A549 (cell line): Measurements from ENCODE around the gene CAT. TPM values are rescaled to one million over a fixed set of nuclear protein-coding genes. Genes with fewer than 3 reads are reported as not detected.

ENCODE experiments used
- ATAC-seq, 2 experiments: fragments of 200-7000 bp in 1 of 2; fragments of >200 bp in 1 of 2; cut with Nextera tagmentation in 1 of 2; cut with Tn5 transposase in 1 of 2; 3 replicates each; pipeline versions ENCODE4 v1.8.0 to v1.9.1; 2018 to 2020; ENCODE audit warnings: mild to moderate bottlenecking in 1 of 2, moderate library complexity in 1 of 2
- CTCF ChIA-PET: fragments of 300-600 bp; sonication (Branson Sonifier 250); formaldehyde crosslinking; extraction: SDS; loops from one replicate; lab custom pipeline; 2021; ENCODE audit warnings: antibody characterized with exemption, inconsistent platforms; lab: Yijun Ruan, JAX
- POLR2A ChIA-PET: fragments of 350-600 bp; formaldehyde crosslinking; extraction: SDS; loops from one replicate; lab custom pipeline; 2021; ENCODE audit warnings: antibody characterized with exemption, inconsistent platforms; lab: Yijun Ruan, JAX
- DNase-seq, 2 experiments: peaks; one replicate each; pipeline versions ENCODE4 v3.0.0 to v3.0.0-alpha.2; 2011 to 2016; ENCODE audit warnings: low read depth in 1 of 2, low spot score in 1 of 2
- FAIRE-seq: peaks from 2 replicates; lab custom pipeline; 2011; peaks lifted over from hg19 to GRCh38; lab: Jason Lieb, UNC
- H3K27ac ChIP-seq, 2 experiments: fragments of >200 bp; sonication (Bioruptor Twin); formaldehyde crosslinking; 3 replicates each; pipeline ENCODE4 v1.5.1; 2016 to 2017
- H3K4me1 ChIP-seq: fragments of >200 bp; sonication (Bioruptor Twin); formaldehyde crosslinking; 3 replicates; pipeline ENCODE4 v1.6.1; 2016
- H3K4me2 ChIP-seq: fragments of >200 bp; sonication (Bioruptor Twin); formaldehyde crosslinking; 3 replicates; pipeline ENCODE4 v1.6.1; 2016
- H3K4me3 ChIP-seq: fragments of >200 bp; sonication (Bioruptor Twin); formaldehyde crosslinking; 3 replicates; pipeline ENCODE4 v1.5.1; 2016
- H3K9me3 ChIP-seq: fragments of >200 bp; sonication (Bioruptor Twin); formaldehyde crosslinking; 3 replicates; pipeline ENCODE4 v1.6.1; 2016
- CEBPB ChIP-seq, 2 experiments: fragments of >200 bp in 1 of 2; sonication (Bioruptor Twin) in 1 of 2; formaldehyde crosslinking in 1 of 2; IDR thresholded peaks; 2 replicates each; pipeline ENCODE4 v1.6.1; 2012 to 2016
- EHF ChIP-seq: fragments of 250-450 bp; sonication (Bioruptor Pico); IDR thresholded peaks from 2 replicates; pipeline ENCODE4 v1.5.0; 2020; ENCODE audit warnings: mild to moderate bottlenecking
- FOSL2 ChIP-seq, 2 experiments: fragments of 450-650 bp in 1 of 2; fragments of >200 bp in 1 of 2; sonication (Bioruptor Twin) in 1 of 2; formaldehyde crosslinking; IDR thresholded peaks; 2 replicates each; pipeline versions ENCODE4 v1.5.0 to v1.6.1; 2016 to 2020; ENCODE audit warnings: mild to moderate bottlenecking in 1 of 2, moderate library complexity in 1 of 2
- HOXA7 ChIP-seq: fragments of 250-450 bp; sonication (Bioruptor Pico); IDR thresholded peaks from 2 replicates; pipeline ENCODE4 v1.5.0; 2020; ENCODE audit warnings: mild to moderate bottlenecking, moderate library complexity
- HOXB13 ChIP-seq: fragments of 250-450 bp; sonication (Bioruptor Pico); IDR thresholded peaks from 2 replicates; pipeline ENCODE4 v1.5.0; 2020; ENCODE audit warnings: low read depth, mild to moderate bottlenecking, moderate library complexity
- HOXB5 ChIP-seq: fragments of 250-450 bp; sonication (Bioruptor Pico); IDR thresholded peaks from 2 replicates; pipeline ENCODE4 v1.5.0; 2020; ENCODE audit warnings: mild to moderate bottlenecking, moderate library complexity
- KDM5A ChIP-seq: fragments of 200-600 bp; sonication (generic); IDR thresholded peaks from 2 replicates; pipeline ENCODE4 v1.6.1; 2016; ENCODE audit warnings: antibody characterized with exemption, mild to moderate bottlenecking
- NR3C1 ChIP-seq: fragments of >200 bp; sonication (Bioruptor Twin); formaldehyde crosslinking; IDR thresholded peaks from 3 replicates; pipeline ENCODE4 v1.6.1; 2017
- RAD21 ChIP-seq, 2 experiments: fragments of >200 bp in 1 of 2; sonication (Bioruptor Twin) in 1 of 2; formaldehyde crosslinking in 1 of 2; IDR thresholded peaks in 1 of 2; conservative IDR thresholded peaks in 1 of 2; 2 replicates in 1 of 2; 3 replicates in 1 of 2; pipeline ENCODE4 v1.6.1; 2012 to 2018; ENCODE audit warnings: inconsistent platforms in 1 of 2
- RNF2 ChIP-seq: fragments of 200-600 bp; sonication (generic); IDR thresholded peaks from 2 replicates; pipeline ENCODE4 v1.6.1; 2016; ENCODE audit warnings: low read depth, mild to moderate bottlenecking, antibody characterized with exemption, moderate library complexity, borderline replicate concordance
- SMC3 ChIP-seq: fragments of >200 bp; sonication (Bioruptor Twin); formaldehyde crosslinking; IDR thresholded peaks from 3 replicates; pipeline ENCODE4 v1.6.1; 2018; ENCODE audit warnings: inconsistent platforms
- ZNF302 ChIP-seq: fragments of 250-450 bp; sonication (Bioruptor Pico); IDR thresholded peaks from 2 replicates; pipeline ENCODE4 v1.9.0; 2021; ENCODE audit warnings: inconsistent platforms, mild to moderate bottlenecking, moderate library complexity
- WGBS: methylation state at CpG from one replicate; pipeline ENCODE4 v1.1.6; 2017; ENCODE audit errors: missing lambda C conversion rate; 5-methylcytosine and 5-hydroxymethylcytosine counted together
- polyA plus RNA-seq, 4 experiments: library from polyadenylated mRNA; depleted of rRNA in 3 of 4; stranded (reverse); fragments of >200 nt; fragmentation: RNase III in 1 of 4; extraction: RNeasy Plus Mini Kit Qiagen cat#74134 plus additional on column Dnase treatment in 1 of 4; gene quantifications; 2 replicates in 3 of 4; 3 replicates in 1 of 4; pipeline ENCODE4 v1.2.3, GENCODE V29; 2011 to 2017
- TF ChIP-seq, protein P1 (sequence below): IDR thresholded peaks from 2 replicates; pipeline ENCODE4 v1.6.1; 2012
- TF ChIP-seq, protein P2 (sequence below): fragments of >200 bp; sonication (Bioruptor Twin); formaldehyde crosslinking; IDR thresholded peaks from 3 replicates; pipeline ENCODE4 v1.5.1; 2016
- TF ChIP-seq, protein P3 (sequence below): fragments of 150-350 bp; IDR thresholded peaks from 2 replicates; pipeline ENCODE4 v1.6.1; 2014; ENCODE audit warnings: low read depth, mild to moderate bottlenecking, low read length

The CAT gene
- polyA plus RNA-seq, 2 of the 4 experiments (the other 2 are of a cell fraction) = 51.2 to 74.2 TPM

DNA sequence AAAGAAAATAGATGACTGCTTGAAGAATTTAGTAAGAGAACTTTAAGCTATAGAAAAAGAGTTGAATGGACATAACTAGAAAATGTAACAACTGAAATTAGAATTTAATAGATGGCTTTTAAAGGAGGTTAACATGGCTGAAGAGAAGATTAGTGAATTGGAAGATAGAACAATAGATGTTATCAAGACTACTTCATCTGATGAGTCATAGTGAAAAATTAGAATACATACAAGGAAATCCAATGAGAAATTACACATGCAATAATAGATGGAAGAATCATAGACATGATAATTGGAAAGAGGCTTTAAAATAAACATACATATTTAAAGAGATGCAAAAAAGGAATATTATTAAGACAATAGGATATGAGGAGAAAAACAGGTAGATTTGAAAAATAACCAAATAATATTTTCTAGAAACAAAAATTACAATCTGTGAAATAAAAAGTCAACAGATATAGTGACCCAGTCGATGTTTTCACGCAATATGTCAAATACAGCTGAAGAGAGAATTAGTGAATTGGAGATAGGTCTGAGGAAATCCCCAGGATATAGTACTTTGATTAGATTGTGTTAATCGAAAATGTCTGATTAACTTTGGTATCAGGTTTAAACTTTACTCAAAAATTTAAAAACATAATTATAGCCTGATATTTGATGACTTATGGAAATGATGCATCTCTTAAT, 28.2 kb downstream of the CAT start:
- Histone ChIP-seq H3K9me3 (peaks cover 19% of the 10 kb centered on the region), H3K4me3 (no peak overlapping the region), H3K27ac (no peak overlapping the region), H3K4me1 (no peaks in the 10 kb centered on the region), H3K4me2 (no peak overlapping the region)
- WGBS = 79% methylated on average over 3 of the region's 3 CpGs
- ChIA-PET CTCF (interaction anchor here (0.7 to 3.1 kb wide), 5 partner anchors 26 to 943 kb away, joined by 3 to 17 read pairs (median 11); no protein-coding TSS in a partner anchor), POLR2A (interaction anchor here (0.6 kb wide), 1 partner anchor 17 kb away, joined by 3 read pairs; no protein-coding TSS in a partner anchor)
- DNase-seq (no peak), ATAC-seq (no peak), FAIRE-seq (peak; percentile 93)
- TF ChIP-seq EHF (CRISPR knock-in tag) (no peak), RNF2 (no peak), KDM5A (no peak), ZNF302 (CRISPR knock-in tag) (0 out of 2 replicates have a peak, but pooled peaks have one; percentile 41), HOXA7 (0 out of 2 replicates have a peak, but pooled peaks have one; percentile 40), FOSL2 (IDR thresholded peaks at IDR 0.05) (no peak), FOSL2 (CRISPR knock-in tag; IDR thresholded peaks at IDR 0.05) (peak; percentile 83)
- TF ChIP-seq, protein P1, sequence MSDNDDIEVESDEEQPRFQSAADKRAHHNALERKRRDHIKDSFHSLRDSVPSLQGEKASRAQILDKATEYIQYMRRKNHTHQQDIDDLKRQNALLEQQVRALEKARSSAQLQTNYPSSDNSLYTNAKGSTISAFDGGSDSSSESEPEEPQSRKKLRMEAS = no peak

DNA sequence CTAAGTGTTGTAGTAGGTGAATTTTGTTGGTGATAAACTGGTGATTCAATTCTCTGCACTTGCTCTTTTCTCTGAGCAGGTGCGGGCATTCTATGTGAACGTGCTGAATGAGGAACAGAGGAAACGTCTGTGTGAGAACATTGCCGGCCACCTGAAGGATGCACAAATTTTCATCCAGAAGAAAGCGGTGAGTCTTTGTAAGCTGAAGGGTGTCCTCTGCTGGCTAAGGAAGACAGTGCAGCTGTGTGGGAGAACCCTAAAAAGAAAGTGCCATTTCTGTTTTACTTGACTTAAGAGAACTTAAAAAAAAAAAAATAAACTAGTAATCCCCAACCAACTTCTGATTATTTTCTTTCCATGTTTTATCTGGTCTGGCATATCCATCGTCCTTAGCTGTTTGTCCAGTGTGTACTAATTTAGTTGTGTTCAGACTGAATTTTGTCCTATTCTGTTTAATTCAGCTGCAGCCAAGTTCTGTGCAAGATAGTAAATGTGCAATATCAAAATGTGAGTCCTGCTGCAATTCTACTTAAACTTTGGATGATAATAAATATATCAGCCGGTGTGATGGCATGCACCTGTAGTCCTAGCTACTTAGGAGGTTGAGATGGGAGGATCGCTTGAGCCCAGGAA, 29.6 kb downstream of the CAT start:
- TF ChIP-seq SMC3 (peak; percentile 40; the same call in 1 of the 3 replicates), NR3C1 (no peak), HOXB5 (CRISPR knock-in tag) (no peak), RAD21 (conservative IDR thresholded peaks at IDR 0.05 in 1 of 2, IDR thresholded peaks at IDR 0.05 in 1 of 2) (peak; percentile 45 to 64; a peak in 4 of 5 replicates), RNF2 (no peak)
- TF ChIP-seq, protein P2, sequence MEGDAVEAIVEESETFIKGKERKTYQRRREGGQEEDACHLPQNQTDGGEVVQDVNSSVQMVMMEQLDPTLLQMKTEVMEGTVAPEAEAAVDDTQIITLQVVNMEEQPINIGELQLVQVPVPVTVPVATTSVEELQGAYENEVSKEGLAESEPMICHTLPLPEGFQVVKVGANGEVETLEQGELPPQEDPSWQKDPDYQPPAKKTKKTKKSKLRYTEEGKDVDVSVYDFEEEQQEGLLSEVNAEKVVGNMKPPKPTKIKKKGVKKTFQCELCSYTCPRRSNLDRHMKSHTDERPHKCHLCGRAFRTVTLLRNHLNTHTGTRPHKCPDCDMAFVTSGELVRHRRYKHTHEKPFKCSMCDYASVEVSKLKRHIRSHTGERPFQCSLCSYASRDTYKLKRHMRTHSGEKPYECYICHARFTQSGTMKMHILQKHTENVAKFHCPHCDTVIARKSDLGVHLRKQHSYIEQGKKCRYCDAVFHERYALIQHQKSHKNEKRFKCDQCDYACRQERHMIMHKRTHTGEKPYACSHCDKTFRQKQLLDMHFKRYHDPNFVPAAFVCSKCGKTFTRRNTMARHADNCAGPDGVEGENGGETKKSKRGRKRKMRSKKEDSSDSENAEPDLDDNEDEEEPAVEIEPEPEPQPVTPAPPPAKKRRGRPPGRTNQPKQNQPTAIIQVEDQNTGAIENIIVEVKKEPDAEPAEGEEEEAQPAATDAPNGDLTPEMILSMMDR = peak; percentile 44
- TF ChIP-seq, protein P3, sequence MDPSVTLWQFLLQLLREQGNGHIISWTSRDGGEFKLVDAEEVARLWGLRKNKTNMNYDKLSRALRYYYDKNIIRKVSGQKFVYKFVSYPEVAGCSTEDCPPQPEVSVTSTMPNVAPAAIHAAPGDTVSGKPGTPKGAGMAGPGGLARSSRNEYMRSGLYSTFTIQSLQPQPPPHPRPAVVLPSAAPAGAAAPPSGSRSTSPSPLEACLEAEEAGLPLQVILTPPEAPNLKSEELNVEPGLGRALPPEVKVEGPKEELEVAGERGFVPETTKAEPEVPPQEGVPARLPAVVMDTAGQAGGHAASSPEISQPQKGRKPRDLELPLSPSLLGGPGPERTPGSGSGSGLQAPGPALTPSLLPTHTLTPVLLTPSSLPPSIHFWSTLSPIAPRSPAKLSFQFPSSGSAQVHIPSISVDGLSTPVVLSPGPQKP = no peak
- FAIRE-seq (no peak), DNase-seq (peak in 1 of 2 experiments; percentile 42), ATAC-seq (no peak)
- CTCF ChIA-PET = interaction anchor here (0.6 to 3.1 kb wide), 7 partner anchors 9 to 295 kb away, joined by 3 to 11 read pairs (median 3); no protein-coding TSS in a partner anchor
- H3K4me3 ChIP-seq = no peak overlapping the region
- H3K27ac ChIP-seq = no peak overlapping the region
- POLR2A ChIA-PET = no interaction called here
- no peaks in the 10 kb centered on the region for H3K4me1 ChIP-seq
- peaks cover 19% of the 10 kb centered on the region for H3K9me3 ChIP-seq
- no peak overlapping the region for H3K4me2 ChIP-seq
- 92% methylated on average over 8 of the region's 8 CpGs for WGBS

DNA sequence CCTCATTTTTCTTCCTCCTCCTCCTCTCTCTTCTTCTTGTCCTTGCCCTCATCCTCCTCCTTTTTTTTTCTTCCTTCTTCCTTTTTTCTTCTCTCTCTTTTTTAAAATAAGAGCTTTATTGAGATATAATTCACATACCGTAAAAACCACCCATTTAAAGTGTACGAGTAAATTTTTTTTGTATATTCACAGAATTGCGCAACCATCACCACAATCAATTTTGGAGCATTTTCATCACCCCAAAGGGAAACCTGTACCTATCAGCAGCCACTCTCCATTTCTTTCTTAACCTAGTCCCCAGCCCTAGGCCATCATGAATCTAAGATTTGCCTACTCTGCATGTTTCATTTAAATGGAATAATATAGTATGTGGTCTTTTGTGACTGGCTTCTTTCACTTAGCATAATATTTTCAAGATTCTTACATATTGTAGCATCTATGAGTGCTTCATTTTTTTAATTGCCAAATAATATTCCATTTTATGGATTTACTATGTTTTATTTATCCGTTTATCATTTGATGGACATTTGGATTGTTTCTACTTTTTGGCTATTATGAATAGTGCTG, 35.0 kb downstream of the CAT start:
- H3K4me1 ChIP-seq = no peaks in the 10 kb centered on the region
- CTCF ChIA-PET = interaction anchor here (0.6 to 1.7 kb wide), 3 partner anchors 11 to 31 kb away, joined by 3 to 7 read pairs (median 3); no protein-coding TSS in a partner anchor
- no peak overlapping the region for H3K4me2 ChIP-seq
- H3K27ac ChIP-seq = no peak overlapping the region
- no peaks in the 10 kb centered on the region for H3K9me3 ChIP-seq
- WGBS = 89% methylated on average over 4 of the region's 4 CpGs
- POLR2A ChIA-PET = no interaction called here
- DNase-seq (no peak), ATAC-seq (no peak), FAIRE-seq (no peak)
- TF ChIP-seq RNF2 (no peak), HOXB13 (no peak), SMC3 (no peak), CEBPB (IDR thresholded peaks at IDR 0.05) (peak; percentile 89 to 91)
- H3K4me3 ChIP-seq = no peak overlapping the region
